GM19035 (cell line): ENCODE measurements around the gene PIGB.
"Not testable (repeated sequence)": the region's sequence is repeated elsewhere in the genome, so short reads cannot be mapped to it uniquely, and the experiment has no call there.

Source experiments
- ATAC-seq: cut with Tn5 transposase; IDR thresholded peaks from one replicate; pipeline ENCODE4 v1.9.1; 2021; ENCODE audit not compliant: unreplicated experiment

PIGB gene

DNA sequence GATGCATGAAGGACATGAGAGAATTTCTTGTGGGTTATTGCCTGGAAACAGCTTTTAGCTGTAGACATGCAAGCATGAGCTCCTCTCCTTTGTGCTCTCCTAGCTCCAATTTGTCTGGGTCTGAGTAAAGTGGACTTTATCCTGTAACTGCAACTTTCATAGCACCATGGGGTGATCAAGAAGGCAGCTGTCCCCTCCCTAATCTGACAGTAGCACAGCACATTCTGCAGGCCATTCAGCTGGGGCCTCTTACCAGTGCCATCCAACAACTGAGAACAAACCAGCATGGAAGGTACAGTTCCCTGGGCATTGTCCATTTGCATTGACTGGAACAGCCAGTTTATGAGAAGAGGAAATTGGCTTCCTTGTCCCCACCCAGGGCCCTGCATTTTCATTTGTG, 21.7 kb upstream of the PIGB start:
- no peak for ATAC-seq

DNA sequence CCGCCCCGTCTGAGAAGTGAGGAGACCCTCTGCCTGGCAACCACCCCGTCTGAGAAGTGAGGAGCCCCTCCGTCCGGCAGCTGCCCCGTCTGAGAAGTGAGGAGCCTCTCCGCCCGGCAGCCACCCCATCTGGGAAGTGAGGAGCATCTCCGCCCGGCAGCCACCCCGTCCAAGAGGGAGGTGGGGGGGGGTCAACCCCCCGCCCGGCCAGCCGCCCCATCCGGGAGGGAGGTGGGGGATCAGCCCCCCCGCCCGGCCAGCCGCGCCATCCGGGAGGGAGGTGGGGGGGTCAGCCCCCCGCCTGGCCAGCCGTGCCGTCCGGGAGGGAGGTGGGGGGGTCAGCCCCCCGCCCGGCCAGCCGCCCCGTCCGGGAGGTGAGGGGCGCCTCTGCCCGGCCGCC, 16.2 kb upstream of the PIGB start:
- ATAC-seq: not testable (repeated sequence)

DNA sequence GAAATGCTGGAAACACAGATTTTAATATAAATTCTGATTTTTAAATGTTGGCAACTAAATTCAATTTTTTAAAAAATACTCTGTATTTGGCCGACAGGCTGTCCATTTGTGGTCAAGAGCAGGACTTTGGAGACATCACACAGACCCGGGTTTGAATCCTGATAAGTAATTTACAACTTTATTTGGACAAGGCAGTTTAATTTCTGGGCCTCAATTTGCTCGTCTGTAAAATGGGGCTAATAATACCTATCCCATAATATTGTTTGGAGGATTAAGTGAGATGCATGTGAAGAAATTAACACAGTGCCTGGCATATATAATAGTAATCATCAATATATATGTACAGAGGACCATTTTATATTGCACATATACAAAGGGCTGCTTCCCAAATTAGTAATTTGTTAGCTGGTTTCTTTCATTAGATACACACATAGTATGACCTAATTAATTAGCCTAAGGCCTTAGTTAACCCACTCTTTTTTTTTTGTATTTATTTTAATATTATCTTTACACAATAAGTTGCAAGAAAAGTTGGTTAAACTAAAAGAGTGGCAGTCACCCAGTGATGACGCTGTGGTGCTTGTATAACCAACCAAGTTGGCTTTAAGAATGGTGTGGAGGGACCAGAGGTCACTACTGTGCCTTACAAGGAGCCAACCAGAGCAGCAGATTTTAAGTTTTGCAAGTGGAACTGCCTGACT, 665 bp downstream of the PIGB start:
- ATAC-seq: peak; percentile 46

DNA sequence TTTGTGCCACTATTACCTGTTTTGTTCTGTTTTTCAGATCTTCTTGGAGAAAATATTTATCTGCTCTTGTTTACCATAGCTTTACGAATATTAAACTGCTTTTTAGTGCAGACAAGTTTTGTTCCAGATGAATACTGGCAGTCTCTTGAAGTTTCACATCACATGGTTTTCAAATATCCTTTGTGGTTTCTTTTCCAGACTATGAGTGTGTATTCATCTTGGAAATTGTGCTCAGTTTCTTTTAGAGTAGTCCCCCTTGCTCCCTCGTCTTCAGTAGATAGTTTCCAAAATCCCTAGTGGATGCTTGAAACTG, 1.2 kb downstream of the PIGB start:
- ATAC-seq: no peak

DNA sequence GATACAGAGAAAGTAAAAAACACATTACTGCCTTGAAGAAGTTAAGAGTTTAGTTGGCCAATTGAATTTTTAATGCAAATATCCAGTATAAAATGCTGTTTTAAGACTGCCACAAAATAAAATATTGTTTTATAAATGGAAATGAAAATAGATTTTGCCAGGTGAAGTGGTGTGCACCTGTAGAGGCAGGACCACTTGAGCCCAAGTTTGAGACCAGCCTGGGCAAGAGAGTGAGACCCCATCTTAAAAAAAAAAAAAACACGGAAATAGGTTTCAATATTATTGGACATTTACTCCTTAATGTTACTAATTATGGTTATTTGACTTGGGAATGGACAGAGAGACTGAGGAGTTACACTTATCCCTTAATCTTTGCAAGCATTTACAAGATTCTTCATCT, 1.9 kb downstream of the PIGB start:
- ATAC-seq: no peak

DNA sequence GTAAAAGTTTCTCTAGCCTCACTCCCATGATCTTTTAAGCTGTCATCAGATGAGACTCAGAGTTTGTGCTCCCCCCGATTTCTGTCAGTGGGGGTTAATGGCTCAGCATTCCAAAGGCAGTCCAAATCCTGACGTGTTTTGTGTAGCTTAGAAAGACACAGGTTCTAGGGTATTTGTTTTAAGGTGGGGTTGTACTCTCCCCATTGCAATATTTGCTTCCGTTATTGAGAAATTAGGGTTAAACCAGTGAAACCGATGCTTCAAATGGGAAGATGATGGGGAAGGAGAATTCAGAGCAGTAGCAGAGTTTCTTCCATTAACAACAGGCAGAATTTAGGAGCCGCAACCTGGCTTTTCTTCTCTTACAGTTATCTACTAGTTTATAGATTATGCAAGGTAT, 3.4 kb downstream of the PIGB start:
- no peak for ATAC-seq

DNA sequence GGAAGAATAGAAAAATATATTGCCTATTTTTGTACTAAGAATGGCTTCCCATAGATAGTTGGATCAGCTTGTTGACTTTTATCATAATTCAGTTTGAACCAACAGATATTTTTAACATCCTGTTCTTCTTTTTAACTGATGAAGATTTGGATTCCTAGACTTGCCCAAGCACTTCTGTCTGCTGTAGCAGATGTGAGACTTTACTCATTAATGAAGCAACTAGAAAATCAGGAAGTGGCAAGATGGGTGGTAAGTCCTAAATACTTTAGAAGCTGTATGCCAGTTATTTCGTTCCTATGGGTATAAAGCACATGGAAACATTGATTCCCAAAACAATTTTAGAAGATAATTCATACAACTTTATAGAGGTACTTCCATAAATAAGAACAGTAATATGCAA, 8.4 kb downstream of the PIGB start:
- no peak for ATAC-seq

DNA sequence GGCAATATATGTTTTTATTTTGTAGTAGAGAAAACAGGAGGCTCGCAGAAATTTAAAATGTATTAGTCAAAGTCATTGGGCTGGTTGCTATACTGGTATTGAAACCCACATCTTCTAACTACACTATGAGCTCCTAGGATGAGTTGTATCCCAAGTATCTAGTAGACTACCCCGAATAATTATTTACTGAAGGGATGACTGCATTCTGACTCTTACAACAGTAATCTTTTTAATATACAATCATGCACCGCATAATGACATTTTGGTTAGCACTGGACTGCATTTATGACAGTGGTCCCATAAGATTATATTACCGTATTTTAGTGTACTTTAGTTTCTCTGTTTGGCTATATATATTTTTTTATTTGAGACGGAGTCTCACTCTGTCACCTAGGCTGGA, 15.3 kb downstream of the PIGB start:
- ATAC-seq: no peak

DNA sequence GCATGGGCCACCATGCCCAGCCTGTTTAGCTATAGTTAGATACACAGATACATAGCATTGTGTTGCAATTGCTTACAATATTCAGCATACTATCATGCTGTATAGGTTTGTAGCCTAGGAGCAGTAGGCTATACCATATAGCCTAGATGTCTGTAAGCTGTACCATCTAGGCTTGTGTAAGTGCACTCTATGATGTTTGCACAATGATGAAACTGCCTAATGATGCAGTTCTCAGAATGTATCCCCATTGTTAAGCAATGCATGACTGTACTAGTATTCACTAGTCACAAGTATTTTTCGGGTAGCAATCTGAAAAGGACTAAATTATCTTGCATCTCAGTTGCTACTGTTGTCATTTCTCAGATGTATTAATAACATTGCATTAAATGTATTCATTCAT, 16.0 kb downstream of the PIGB start:
- no peak for ATAC-seq

DNA sequence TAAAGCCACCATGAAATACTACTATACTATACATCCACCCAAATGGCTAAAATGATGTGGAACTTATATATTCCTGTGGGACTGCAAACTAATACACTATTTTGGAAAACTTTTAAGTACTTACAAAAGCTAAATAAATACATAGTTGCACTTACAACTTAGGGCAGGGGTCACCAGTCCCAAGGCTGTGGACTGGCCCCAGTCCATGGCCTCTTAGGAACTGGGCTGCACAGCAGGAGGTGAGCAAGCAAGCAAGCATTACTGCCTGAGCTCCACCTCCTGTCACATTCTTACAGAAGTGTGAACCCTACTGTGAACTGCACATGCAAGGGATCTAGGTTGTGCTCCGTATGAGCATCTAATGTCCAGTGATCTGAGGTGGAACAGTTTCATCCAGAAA, 18.1 kb downstream of the PIGB start:
- no peak for ATAC-seq

DNA sequence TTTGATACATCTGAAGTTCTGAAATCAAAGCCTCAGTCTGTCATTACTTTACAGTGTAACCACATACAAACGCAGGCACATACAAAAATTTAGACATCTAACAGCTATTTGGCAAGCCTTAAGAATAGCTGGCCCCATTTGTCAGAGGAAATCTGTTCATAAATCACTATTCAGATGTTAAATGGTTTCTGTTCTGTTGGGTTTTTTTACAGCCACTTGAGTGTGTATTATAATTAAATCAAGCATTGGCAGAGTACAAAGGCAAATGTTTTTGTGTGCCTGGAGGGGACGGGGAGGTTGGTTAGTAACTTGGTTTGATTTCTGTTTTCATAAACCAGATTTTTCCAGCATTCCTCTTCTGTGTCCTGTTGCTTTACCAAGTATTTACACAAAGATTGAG, 24.1 kb downstream of the PIGB start:
- no peak for ATAC-seq

DNA sequence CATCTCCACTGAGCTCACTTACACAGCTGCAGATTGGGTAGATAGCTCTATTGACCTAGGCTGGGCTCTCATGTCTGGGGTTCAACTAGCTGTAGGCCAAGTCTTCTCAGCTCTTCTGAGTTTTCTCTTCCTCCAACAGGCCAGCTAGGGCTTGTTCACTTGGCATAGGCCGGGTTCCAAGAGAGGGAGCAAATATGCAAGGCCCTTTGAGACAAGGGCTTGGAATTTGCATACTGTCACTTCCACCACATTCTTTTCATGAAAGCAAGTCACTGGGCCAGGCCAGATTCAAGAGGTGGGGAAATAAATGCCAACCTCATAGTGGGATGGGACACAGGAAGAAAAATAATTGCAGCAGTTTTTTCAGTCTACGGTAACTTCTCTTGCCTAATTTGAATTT, 25.2 kb downstream of the PIGB start:
- ATAC-seq: no peak

DNA sequence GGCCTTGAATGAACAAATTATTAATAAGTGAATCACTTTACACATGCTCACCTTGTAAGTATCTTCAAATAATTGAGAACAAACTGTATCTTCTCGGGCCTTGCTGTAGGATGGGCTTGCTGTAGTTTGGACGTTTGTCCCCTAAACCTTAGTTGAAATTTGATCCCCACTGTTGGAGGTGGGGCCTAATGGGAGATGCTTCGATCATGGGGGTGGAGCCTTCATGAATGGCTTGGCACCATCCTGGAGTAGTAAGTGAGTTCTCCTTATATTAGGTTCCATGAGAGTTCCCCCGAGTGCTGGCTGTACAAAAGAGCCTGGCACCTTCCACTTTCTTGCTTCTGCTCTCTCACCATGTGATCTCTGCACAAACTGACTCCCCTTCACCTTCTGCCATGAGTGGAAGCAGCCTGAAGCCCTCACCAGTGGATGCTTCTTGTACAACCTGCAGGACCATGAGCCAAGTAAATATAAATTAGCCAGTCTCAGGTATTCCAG, 29.3 kb downstream of the PIGB start:
- no peak for ATAC-seq

DNA sequence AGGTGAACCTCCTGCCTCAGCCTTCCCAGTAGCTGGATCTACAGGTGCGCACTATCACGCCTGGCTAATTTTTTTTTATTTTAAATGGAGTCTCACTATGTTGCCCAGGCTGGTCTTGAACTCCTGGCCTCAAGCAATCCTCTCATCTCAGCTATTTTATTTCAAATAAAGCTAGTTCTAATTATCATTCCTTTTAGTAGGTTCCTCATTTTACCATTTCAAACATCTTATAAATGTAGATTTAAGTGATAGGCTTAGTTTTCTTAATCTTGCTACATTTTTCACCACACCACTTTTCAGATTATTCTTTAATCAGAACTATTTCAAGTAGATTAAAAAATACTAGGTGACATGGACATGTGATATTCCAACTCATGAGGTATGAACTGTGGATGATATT, 30.3 kb downstream of the PIGB start:
- no peak for ATAC-seq

DNA sequence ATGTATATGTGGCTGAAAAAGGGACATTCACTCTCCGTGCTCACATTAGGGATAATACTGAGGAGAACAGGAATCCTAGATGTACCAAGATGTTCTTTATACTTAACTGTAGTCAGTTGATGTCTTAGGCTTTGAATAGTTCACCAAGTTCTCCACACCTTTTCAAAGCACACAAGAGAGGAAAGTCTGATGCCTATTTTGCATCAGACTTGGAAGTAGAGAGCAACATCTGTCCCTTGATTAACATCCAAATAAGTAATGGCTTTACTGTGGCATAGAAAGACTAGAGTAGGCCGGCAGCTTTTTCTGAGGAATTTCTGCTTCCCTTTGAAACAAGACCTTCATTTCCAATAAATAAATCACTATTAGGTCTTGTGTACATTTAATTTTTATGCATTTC, 34.0 kb downstream of the PIGB start:
- ATAC-seq: no peak

DNA sequence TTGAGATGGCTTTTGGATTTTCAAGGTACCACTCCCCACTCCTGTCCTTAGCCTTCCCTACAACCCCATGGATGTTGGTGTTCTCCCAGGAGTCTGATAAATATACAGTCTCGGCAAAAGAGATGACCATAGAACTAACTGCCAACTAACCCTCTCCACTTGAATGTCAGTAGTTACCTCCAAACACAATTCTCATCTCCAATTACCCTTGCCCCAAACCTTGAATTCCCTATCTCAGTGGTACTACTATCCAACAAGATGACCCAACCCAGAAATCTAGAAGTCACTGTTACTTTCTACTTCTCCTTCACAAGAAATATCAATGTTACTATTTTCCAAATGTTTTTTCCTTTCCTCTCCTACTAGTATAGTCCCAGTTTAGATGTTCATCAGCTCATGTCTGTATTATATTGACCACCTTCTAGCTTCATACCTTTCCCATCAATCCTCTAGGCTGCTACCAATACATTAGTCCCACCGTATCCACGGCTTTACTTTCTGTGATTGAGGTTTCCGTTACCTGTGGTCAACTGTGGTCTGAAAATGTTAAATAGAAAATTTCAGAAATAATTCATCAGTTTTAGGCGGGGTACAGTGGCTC, 38.1 kb downstream of the PIGB start:
- ATAC-seq: no peak

DNA sequence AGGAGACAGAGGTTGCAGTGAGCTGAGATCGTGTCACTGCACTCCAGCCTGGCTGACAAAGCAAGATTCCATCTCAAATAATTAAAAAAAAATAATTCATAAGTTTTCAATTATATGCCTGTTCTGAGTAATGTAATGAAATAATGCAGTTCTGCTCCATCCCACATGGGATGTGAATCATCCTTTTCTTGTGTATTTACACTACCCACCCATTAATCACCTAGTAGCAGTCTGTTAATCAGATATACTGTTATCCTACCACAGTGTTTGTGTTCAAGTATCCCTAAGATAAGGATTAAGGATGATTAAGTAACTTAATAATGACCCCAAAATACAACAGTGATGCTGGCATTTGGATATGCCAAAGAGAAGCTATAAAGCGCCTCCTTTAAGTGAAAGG, 38.8 kb downstream of the PIGB start:
- ATAC-seq: no peak

DNA sequence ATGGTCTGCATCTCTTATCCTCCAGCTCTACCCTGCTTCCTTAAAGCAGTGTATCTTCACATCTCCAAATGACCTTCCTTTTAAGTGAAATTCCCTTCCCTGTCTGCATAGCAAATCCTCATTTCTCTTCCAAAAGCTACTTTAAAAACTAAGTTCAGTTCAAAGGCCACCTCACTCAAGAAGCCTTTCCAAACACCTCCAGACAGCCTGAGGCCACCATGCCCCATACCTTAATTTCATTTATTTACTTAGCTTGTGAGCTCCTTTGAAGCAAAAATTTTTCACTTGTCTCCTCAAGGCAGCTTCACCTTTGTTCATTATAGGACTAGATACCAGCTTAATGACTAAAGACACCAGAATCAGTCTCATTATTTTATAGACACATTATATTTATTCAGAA, 39.4 kb downstream of the PIGB start:
- no peak for ATAC-seq

DNA sequence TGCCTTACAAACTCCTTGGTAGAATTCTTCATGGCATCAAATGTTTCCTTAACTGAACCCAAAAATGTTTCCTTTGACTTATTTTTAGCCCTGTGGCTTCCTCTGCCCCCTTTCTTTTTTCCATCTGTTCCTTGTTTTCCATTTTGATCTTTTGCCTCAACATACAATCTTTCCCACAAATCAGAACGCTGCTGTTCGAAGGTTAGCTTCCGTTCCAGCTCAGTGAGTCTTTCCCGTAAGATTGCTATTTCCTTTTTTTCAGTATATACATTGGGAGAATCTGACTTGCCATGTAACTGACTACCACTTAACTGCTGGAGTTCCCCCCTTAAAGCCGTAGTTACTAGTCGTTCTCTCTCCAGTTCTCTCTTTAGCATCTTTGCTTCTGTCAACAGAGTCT, 41.2 kb downstream of the PIGB start:
- no peak for ATAC-seq

DNA sequence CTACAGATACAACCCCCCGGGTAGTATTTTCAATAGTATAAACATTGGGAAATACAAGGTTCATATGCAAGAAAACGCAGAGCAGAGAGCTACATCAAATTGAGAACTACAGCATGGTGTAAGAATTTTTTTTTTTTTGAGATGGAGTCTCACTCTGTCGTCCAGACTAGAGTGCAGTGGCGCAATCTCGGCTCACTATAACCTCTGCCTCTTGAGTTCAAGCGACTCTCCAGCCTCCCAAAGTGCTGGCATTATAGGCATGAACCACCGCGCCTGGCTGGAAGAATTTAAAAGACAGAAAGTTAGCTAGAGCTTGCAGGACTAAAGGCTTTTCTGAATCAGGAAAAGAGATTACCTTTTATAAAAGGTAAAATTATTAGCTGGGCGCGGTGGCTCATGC, 42.0 kb downstream of the PIGB start:
- no peak for ATAC-seq

DNA sequence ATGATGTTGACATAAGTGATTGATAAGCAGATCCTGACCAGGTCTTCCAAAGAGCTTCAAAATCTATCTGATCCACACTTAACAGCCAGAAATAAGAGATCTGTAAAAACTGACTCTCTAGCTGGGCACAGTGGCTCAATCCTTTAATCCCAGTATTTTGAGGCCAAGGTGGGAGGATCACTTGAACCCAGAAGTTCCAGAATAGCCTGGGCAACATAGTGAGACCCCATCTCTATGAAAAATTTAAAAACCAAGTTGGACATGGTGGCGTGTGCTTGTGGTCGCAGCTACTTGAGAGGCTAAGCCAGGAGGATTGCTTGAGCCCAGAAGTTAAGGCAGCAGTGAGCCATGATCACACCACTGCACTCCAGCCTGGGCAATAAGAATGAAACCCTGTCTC, 43.6 kb downstream of the PIGB start:
- no peak for ATAC-seq

DNA sequence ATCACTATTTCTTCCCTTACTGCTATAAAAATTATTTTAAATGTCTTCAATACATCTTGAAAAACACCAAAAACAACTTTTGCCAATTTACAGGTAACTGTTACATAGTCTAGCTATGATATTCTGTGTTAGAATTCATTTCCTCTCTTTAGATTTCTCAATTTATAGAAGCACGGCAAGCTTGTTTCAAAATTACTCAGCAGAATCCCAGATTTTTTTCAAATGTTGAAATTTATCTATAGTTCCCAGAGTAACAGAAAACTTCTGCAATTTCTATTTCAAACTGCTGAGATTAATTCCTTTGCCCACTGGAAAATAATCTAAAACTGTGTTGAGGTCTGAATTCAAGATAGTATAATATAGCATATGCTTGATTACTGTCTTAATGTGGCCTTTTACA, 48.0 kb downstream of the PIGB start:
- ATAC-seq: no peak
